Measurements from ENCODE around the gene RPL4. TPM values are rescaled to one million over a fixed set of nuclear protein-coding genes. Genes with fewer than 3 reads are reported as not detected.

The RPL4 gene
- total and polyA plus RNA-seq, 9 of the 15 experiments (the other 6 are each of a cell fraction or from before 2014, with no cell fraction given), result 2,055 to 7,760 (median 5,069) TPM

Small RNA genes within 50 kb of the gene (microRNA-seq; reads per million reads assigned to microRNA genes)
- 0.55 reads per million for gene MIR4512 (ENCODE audit: borderline microRNAs expressed)

Small RNA genes within 50 kb of the gene (small RNA-seq; reads per million reads assigned to genes)
- gene MIR4512, result 0.33 reads per million
- gene RF01159, result not detected
- not detected for gene SNORD16
- gene SNORD18A, result not detected
- not detected for gene SNORD18B
- not detected for gene SNORD18C

Other genes with a start within 250 kb of the RPL4 start
- 11.8 and 16.2 TPM in 2 replicates for gene DIS3L, start 211.3 kb downstream of the RPL4 start, total RNA-seq (2014; rRNA removed)
- 25.0 and 25.4 TPM in 2 replicates for gene DIS3L, start 211.3 kb downstream of the RPL4 start, total RNA-seq (2014; rRNA removed; fragmentation: Illumina TruSeq; extraction: Trizol)
- gene DIS3L, start 211.3 kb downstream of the RPL4 start, total RNA-seq (2015; rRNA removed; fragmentation: Illumina TruSeq; extraction: Trizol), result 25.4 and 25.6 TPM in 2 replicates
- gene DIS3L, start 211.3 kb downstream of the RPL4 start, total RNA-seq (2021), result 16.6 and 16.9 TPM in 2 replicates
- gene DIS3L, start 211.3 kb downstream of the RPL4 start, polyA plus RNA-seq (2011; rRNA removed), result 19.8 and 34.6 TPM in 2 replicates
- gene DIS3L, start 211.3 kb downstream of the RPL4 start, polyA plus RNA-seq (2014; fragmentation: Illumina TruSeq; extraction: Trizol), result 16.4 and 19.4 TPM in 2 replicates
- 1 to 10 TPM; 5.9 to 6.4 TPM for gene DIS3L, start 211.3 kb downstream of the RPL4 start, polyA plus RNA-seq (2014; fragmentation: Nextera tagmentation; extraction: Ambion mirVana)
- gene DIS3L, start 211.3 kb downstream of the RPL4 start, polyA plus RNA-seq (2014; rRNA removed), result 15.1 and 15.3 TPM in 2 replicates
- 29.9 and 31.1 TPM in 2 replicates for gene TIPIN, start 148.2 kb downstream of the RPL4 start, total RNA-seq (2014; rRNA removed)
- 45.8 and 64.9 TPM in 2 replicates for gene TIPIN, start 148.2 kb downstream of the RPL4 start, total RNA-seq (2014; rRNA removed; fragmentation: Illumina TruSeq; extraction: Trizol)
- 40.4 and 41.9 TPM in 2 replicates for gene TIPIN, start 148.2 kb downstream of the RPL4 start, total RNA-seq (2015; rRNA removed; fragmentation: Illumina TruSeq; extraction: Trizol)
- 27.4 and 28.0 TPM in 2 replicates for gene TIPIN, start 148.2 kb downstream of the RPL4 start, total RNA-seq (2021)
- gene TIPIN, start 148.2 kb downstream of the RPL4 start, polyA plus RNA-seq (2011; rRNA removed), result 15.2 and 22.9 TPM in 2 replicates
- 61.4 and 62.1 TPM in 2 replicates for gene TIPIN, start 148.2 kb downstream of the RPL4 start, polyA plus RNA-seq (2014; fragmentation: Illumina TruSeq; extraction: Trizol)
- 10 to 100 TPM; 55.6 to 58.9 TPM for gene TIPIN, start 148.2 kb downstream of the RPL4 start, polyA plus RNA-seq (2014; fragmentation: Nextera tagmentation; extraction: Ambion mirVana)
- 25.7 and 42.0 TPM in 2 replicates for gene TIPIN, start 148.2 kb downstream of the RPL4 start, polyA plus RNA-seq (2014; rRNA removed)
- 30.0 and 37.6 TPM in 2 replicates for gene MAP2K1, start 117.9 kb downstream of the RPL4 start, total RNA-seq (2014; rRNA removed)
- 29.3 and 29.7 TPM in 2 replicates for gene MAP2K1, start 117.9 kb downstream of the RPL4 start, total RNA-seq (2014; rRNA removed; fragmentation: Illumina TruSeq; extraction: Trizol)
- gene MAP2K1, start 117.9 kb downstream of the RPL4 start, total RNA-seq (2015; rRNA removed; fragmentation: Illumina TruSeq; extraction: Trizol), result 22.4 and 24.6 TPM in 2 replicates
- gene MAP2K1, start 117.9 kb downstream of the RPL4 start, total RNA-seq (2021), result 55.9 and 58.3 TPM in 2 replicates
- 45.5 and 48.2 TPM in 2 replicates for gene MAP2K1, start 117.9 kb downstream of the RPL4 start, polyA plus RNA-seq (2011; rRNA removed)
- 41.4 and 42.3 TPM in 2 replicates for gene MAP2K1, start 117.9 kb downstream of the RPL4 start, polyA plus RNA-seq (2014; fragmentation: Illumina TruSeq; extraction: Trizol)
- 10 to 100 TPM in 1 of 2 experiments, 1 to 10 TPM in 1; 7.5 to 10.9 TPM for gene MAP2K1, start 117.9 kb downstream of the RPL4 start, polyA plus RNA-seq (2014; fragmentation: Nextera tagmentation; extraction: Ambion mirVana)
- 45.0 and 52.7 TPM in 2 replicates for gene MAP2K1, start 117.9 kb downstream of the RPL4 start, polyA plus RNA-seq (2014; rRNA removed)
- gene SNAPC5, start 7.1 kb downstream of the RPL4 start, total RNA-seq (2014; rRNA removed), result 67.2 and 96.5 TPM in 2 replicates
- 102 and 112 TPM in 2 replicates for gene SNAPC5, start 7.1 kb downstream of the RPL4 start, total RNA-seq (2014; rRNA removed; fragmentation: Illumina TruSeq; extraction: Trizol)
- gene SNAPC5, start 7.1 kb downstream of the RPL4 start, total RNA-seq (2015; rRNA removed; fragmentation: Illumina TruSeq; extraction: Trizol), result 77.0 and 79.9 TPM in 2 replicates
- gene SNAPC5, start 7.1 kb downstream of the RPL4 start, total RNA-seq (2021), result 56.7 and 57.0 TPM in 2 replicates
- 40.6 and 52.8 TPM in 2 replicates for gene SNAPC5, start 7.1 kb downstream of the RPL4 start, polyA plus RNA-seq (2011; rRNA removed)
- gene SNAPC5, start 7.1 kb downstream of the RPL4 start, polyA plus RNA-seq (2014; fragmentation: Illumina TruSeq; extraction: Trizol), result 116 and 118 TPM in 2 replicates
- gene SNAPC5, start 7.1 kb downstream of the RPL4 start, polyA plus RNA-seq (2014; fragmentation: Nextera tagmentation; extraction: Ambion mirVana), result 100 to 1,000 TPM; 155 TPM
- gene SNAPC5, start 7.1 kb downstream of the RPL4 start, polyA plus RNA-seq (2014; rRNA removed), result 70.5 and 80.8 TPM in 2 replicates
- 25.4 and 35.2 TPM in 2 replicates for gene ZWILCH, start 471 bp upstream of the RPL4 start, total RNA-seq (2014; rRNA removed)
- 59.3 and 62.6 TPM in 2 replicates for gene ZWILCH, start 471 bp upstream of the RPL4 start, total RNA-seq (2014; rRNA removed; fragmentation: Illumina TruSeq; extraction: Trizol)
- gene ZWILCH, start 471 bp upstream of the RPL4 start, total RNA-seq (2015; rRNA removed; fragmentation: Illumina TruSeq; extraction: Trizol), result 46.8 and 52.0 TPM in 2 replicates
- gene ZWILCH, start 471 bp upstream of the RPL4 start, total RNA-seq (2021), result 36.9 and 41.4 TPM in 2 replicates
- 53.6 and 78.7 TPM in 2 replicates for gene ZWILCH, start 471 bp upstream of the RPL4 start, polyA plus RNA-seq (2011; rRNA removed)
- gene ZWILCH, start 471 bp upstream of the RPL4 start, polyA plus RNA-seq (2014; fragmentation: Illumina TruSeq; extraction: Trizol), result 42.9 and 52.1 TPM in 2 replicates
- gene ZWILCH, start 471 bp upstream of the RPL4 start, polyA plus RNA-seq (2014; fragmentation: Nextera tagmentation; extraction: Ambion mirVana), result 10 to 100 TPM; 93.2 to 94.2 TPM
- 26.7 and 32.8 TPM in 2 replicates for gene ZWILCH, start 471 bp upstream of the RPL4 start, polyA plus RNA-seq (2014; rRNA removed)
- not detected in 2 replicates for gene LCTL, start 61.1 kb upstream of the RPL4 start, total RNA-seq (2014; rRNA removed)
- gene LCTL, start 61.1 kb upstream of the RPL4 start, total RNA-seq (2014; rRNA removed; fragmentation: Illumina TruSeq; extraction: Trizol), result not detected in 2 replicates
- gene LCTL, start 61.1 kb upstream of the RPL4 start, total RNA-seq (2015; rRNA removed; fragmentation: Illumina TruSeq; extraction: Trizol), result not detected in 2 replicates
- gene LCTL, start 61.1 kb upstream of the RPL4 start, total RNA-seq (2021), result not detected in 2 replicates
- 0.03 and 0.08 TPM in 2 replicates for gene LCTL, start 61.1 kb upstream of the RPL4 start, polyA plus RNA-seq (2011; rRNA removed)
- gene LCTL, start 61.1 kb upstream of the RPL4 start, polyA plus RNA-seq (2014; fragmentation: Illumina TruSeq; extraction: Trizol), result not detected in 2 replicates
- gene LCTL, start 61.1 kb upstream of the RPL4 start, polyA plus RNA-seq (2014; fragmentation: Nextera tagmentation; extraction: Ambion mirVana), result under 1 TPM; 0.17 to 0.31 TPM
- gene LCTL, start 61.1 kb upstream of the RPL4 start, polyA plus RNA-seq (2014; rRNA removed), result not detected in 2 replicates
- gene SMAD6, start 197.4 kb upstream of the RPL4 start, total RNA-seq (2014; rRNA removed), result 11.3 and 14.5 TPM in 2 replicates
- gene SMAD6, start 197.4 kb upstream of the RPL4 start, total RNA-seq (2014; rRNA removed; fragmentation: Illumina TruSeq; extraction: Trizol), result 1.7 and 2.5 TPM in 2 replicates
- 3.7 and 4.1 TPM in 2 replicates for gene SMAD6, start 197.4 kb upstream of the RPL4 start, total RNA-seq (2015; rRNA removed; fragmentation: Illumina TruSeq; extraction: Trizol)
- 14.2 and 15.5 TPM in 2 replicates for gene SMAD6, start 197.4 kb upstream of the RPL4 start, total RNA-seq (2021)
- gene SMAD6, start 197.4 kb upstream of the RPL4 start, polyA plus RNA-seq (2011; rRNA removed), result 5.3 and 9.2 TPM in 2 replicates
- 1.1 and 1.4 TPM in 2 replicates for gene SMAD6, start 197.4 kb upstream of the RPL4 start, polyA plus RNA-seq (2014; fragmentation: Illumina TruSeq; extraction: Trizol)
- under 1 TPM; 0.10 to 0.13 TPM for gene SMAD6, start 197.4 kb upstream of the RPL4 start, polyA plus RNA-seq (2014; fragmentation: Nextera tagmentation; extraction: Ambion mirVana)
- 4.6 and 6.9 TPM in 2 replicates for gene SMAD6, start 197.4 kb upstream of the RPL4 start, polyA plus RNA-seq (2014; rRNA removed)